ENCODE results near the gene TMX2. TPM values are rescaled to one million over a fixed set of nuclear protein-coding genes. Genes with fewer than 3 reads are reported as not detected.

Gene TMX2
- total and polyA plus RNA-seq, 4 experiments from 2014 or later: 63.6 to 88.5 (median 72.5) TPM

- Mint-ChIP-seq H3K4me3 (no peak overlapping the region), H3K27ac (peak overlapping the region in 2 of 7 donors; percentile 37 to 53), H3K36me3 (peaks cover 0 to 5% of the 10 kb centered on the region in 2 donors), H3K9me3 (peaks cover 0 to 1% (median 0%) of the 10 kb centered on the region in 8 donors), H3K27me3 (no peaks in the 10 kb centered on the region), H3K4me1 (peaks cover 0 to 14% (median 4%) of the 10 kb centered on the region in 4 donors)
- H3K36me3 ChIP-seq (ENCODE audit: insufficient read depth, low read length): no peaks in the 10 kb centered on the region
- no peaks in the 10 kb centered on the region for H3K27me3 ChIP-seq (ENCODE audit: insufficient read depth, low read length)
- intact Hi-C loops (cut with micrococcal nuclease): no loop called here
- DNase-seq: no peak
- no peaks in the 10 kb centered on the region for H3K4me1 ChIP-seq (ENCODE audit: insufficient read depth, low read length)
- ChIA-PET POLR2A (ENCODE audit: partially characterized antibody) (no interaction called here), CTCF (ENCODE audit: partially characterized antibody) (interaction anchor here (0.7 kb wide), 1 partner anchor 173 kb away, joined by 4 read pairs; no protein-coding TSS in a partner anchor)
- no peak overlapping the region for H3K4me3 ChIP-seq (ENCODE audit: low read length in 2 of 2)
- H3K27ac ChIP-seq (ENCODE audit: low read depth, low read length): no peak overlapping the region
- H3K9me3 ChIP-seq (ENCODE audit: control insufficient read depth in 1 of 2, low read length in 2 of 2): no peaks in the 10 kb centered on the region
Measured at GRCh38 chr11:57772562-57772961, 60.2 kb downstream of the TMX2 start.

- ChIA-PET POLR2A (ENCODE audit: partially characterized antibody) (no interaction called here), CTCF (ENCODE audit: partially characterized antibody) (interaction anchor here (0.7 kb wide), 1 partner anchor 173 kb away, joined by 4 read pairs; no protein-coding TSS in a partner anchor)
- H3K9me3 Mint-ChIP-seq: peaks cover 0 to 1% (median 0%) of the 10 kb centered on the region in 8 donors
- intact Hi-C loops (cut with micrococcal nuclease): no loop called here
- H3K4me1 Mint-ChIP-seq: peaks cover 0 to 14% (median 4%) of the 10 kb centered on the region in 4 donors
- H3K27me3 Mint-ChIP-seq: no peaks in the 10 kb centered on the region
- H3K4me3 Mint-ChIP-seq: no peak overlapping the region
- no peaks in the 10 kb centered on the region for H3K27me3 ChIP-seq (ENCODE audit: insufficient read depth, low read length)
- no peak overlapping the region for H3K27ac ChIP-seq (ENCODE audit: low read depth, low read length)
- H3K36me3 ChIP-seq (ENCODE audit: insufficient read depth, low read length): no peaks in the 10 kb centered on the region
- no peak overlapping the region for H3K27ac Mint-ChIP-seq
- H3K9me3 ChIP-seq (ENCODE audit: control insufficient read depth in 1 of 2, low read length in 2 of 2): no peaks in the 10 kb centered on the region
- no peak overlapping the region for H3K4me3 ChIP-seq (ENCODE audit: low read length in 2 of 2)
- no peak for DNase-seq
- no peaks in the 10 kb centered on the region for H3K4me1 ChIP-seq (ENCODE audit: insufficient read depth, low read length)
- H3K36me3 Mint-ChIP-seq: peaks cover 0 to 5% of the 10 kb centered on the region in 2 donors
Measured at GRCh38 chr11:57773026-57773598, 60.7 kb downstream of the TMX2 start.

GRCh38 chr11:57775491-57775890, 63.1 kb downstream of the TMX2 start:
- H3K27ac Mint-ChIP-seq: no peak overlapping the region

GRCh38 chr11:57776031-57776521, 63.7 kb downstream of the TMX2 start:
- H3K27me3 Mint-ChIP-seq: no peaks in the 10 kb centered on the region
- H3K27ac ChIP-seq (ENCODE audit: low read depth, low read length): no peak overlapping the region
- H3K27me3 ChIP-seq (ENCODE audit: insufficient read depth, low read length): no peaks in the 10 kb centered on the region
- no peak overlapping the region for H3K4me3 ChIP-seq (ENCODE audit: low read length in 2 of 2)
- no peaks in the 10 kb centered on the region for H3K4me1 ChIP-seq (ENCODE audit: insufficient read depth, low read length)
- H3K4me1 Mint-ChIP-seq: peaks cover 0 to 14% (median 4%) of the 10 kb centered on the region in 4 donors
- DNase-seq: no peak
- ChIA-PET CTCF (ENCODE audit: partially characterized antibody) (interaction anchor here (0.9 to 1.8 kb wide), 2 partner anchors 25 to 282 kb away, joined by 4 to 8 read pairs; no protein-coding TSS in a partner anchor), POLR2A (ENCODE audit: partially characterized antibody) (no interaction called here)
- intact Hi-C loops (cut with micrococcal nuclease): no loop called here
- no peaks in the 10 kb centered on the region for H3K9me3 ChIP-seq (ENCODE audit: control insufficient read depth in 1 of 2, low read length in 2 of 2)
- peaks cover 0 to 1% (median 0%) of the 10 kb centered on the region in 8 donors for H3K9me3 Mint-ChIP-seq
- no peak overlapping the region for H3K27ac Mint-ChIP-seq
- H3K4me3 Mint-ChIP-seq: no peak overlapping the region
- H3K36me3 ChIP-seq (ENCODE audit: insufficient read depth, low read length): no peaks in the 10 kb centered on the region
- peaks cover 0 to 5% of the 10 kb centered on the region in 2 donors for H3K36me3 Mint-ChIP-seq

More at GRCh38 chr11:57775491-57775890, 63.1 kb downstream of the TMX2 start:
- Histone ChIP-seq H3K4me1 (ENCODE audit: insufficient read depth, low read length) (no peaks in the 10 kb centered on the region), H3K36me3 (ENCODE audit: insufficient read depth, low read length) (no peaks in the 10 kb centered on the region), H3K4me3 (ENCODE audit: low read length in 2 of 2) (no peak overlapping the region), H3K9me3 (ENCODE audit: control insufficient read depth in 1 of 2, low read length in 2 of 2) (no peaks in the 10 kb centered on the region), H3K27me3 (ENCODE audit: insufficient read depth, low read length) (no peaks in the 10 kb centered on the region), H3K27ac (ENCODE audit: low read depth, low read length) (no peak overlapping the region)
- Mint-ChIP-seq H3K4me1 (peaks cover 0 to 14% (median 4%) of the 10 kb centered on the region in 4 donors), H3K4me3 (no peak overlapping the region), H3K27me3 (no peaks in the 10 kb centered on the region), H3K9me3 (peaks cover 0 to 1% (median 0%) of the 10 kb centered on the region in 8 donors), H3K36me3 (peaks cover 0 to 5% of the 10 kb centered on the region in 2 donors)
- ChIA-PET POLR2A (ENCODE audit: partially characterized antibody) (no interaction called here), CTCF (ENCODE audit: partially characterized antibody) (interaction anchor here (1.3 to 1.8 kb wide), 2 partner anchors 10 to 25 kb away, joined by 4 to 8 read pairs; no protein-coding TSS in a partner anchor)
- no peak for DNase-seq
- intact Hi-C loops (cut with micrococcal nuclease): no loop called here

- POLR2A ChIA-PET (ENCODE audit: partially characterized antibody): no interaction called here
Measured at GRCh38 chr11:57776577-57777210, 64.3 kb downstream of the TMX2 start.

GRCh38 chr11:57777969-57778317, 65.5 kb downstream of the TMX2 start:
- Mint-ChIP-seq H3K27me3 (no peaks in the 10 kb centered on the region), H3K36me3 (peaks cover 0 to 5% of the 10 kb centered on the region in 2 donors), H3K9me3 (no peaks in the 10 kb centered on the region), H3K27ac (no peak overlapping the region), H3K4me1 (peaks cover 0 to 14% (median 4%) of the 10 kb centered on the region in 4 donors), H3K4me3 (no peak overlapping the region)
- ChIA-PET POLR2A (ENCODE audit: partially characterized antibody) (interaction anchor here (0.8 kb wide), 1 partner anchor 22 kb away, joined by 3 read pairs; no protein-coding TSS in a partner anchor), CTCF (ENCODE audit: partially characterized antibody) (no interaction called here)
- no peaks in the 10 kb centered on the region for H3K9me3 ChIP-seq (ENCODE audit: control insufficient read depth in 1 of 2, low read length in 2 of 2)
- intact Hi-C loops (cut with micrococcal nuclease): no loop called here
- H3K27ac ChIP-seq (ENCODE audit: low read depth, low read length): no peak overlapping the region
- H3K4me1 ChIP-seq (ENCODE audit: insufficient read depth, low read length): no peaks in the 10 kb centered on the region
- no peak overlapping the region for H3K4me3 ChIP-seq (ENCODE audit: low read length in 2 of 2)
- no peaks in the 10 kb centered on the region for H3K36me3 ChIP-seq (ENCODE audit: insufficient read depth, low read length)
- no peaks in the 10 kb centered on the region for H3K27me3 ChIP-seq (ENCODE audit: insufficient read depth, low read length)
- DNase-seq: no peak

More at GRCh38 chr11:57776577-57777210, 64.3 kb downstream of the TMX2 start:
- Histone ChIP-seq H3K27ac (ENCODE audit: low read depth, low read length) (no peak overlapping the region), H3K27me3 (ENCODE audit: insufficient read depth, low read length) (no peaks in the 10 kb centered on the region), H3K36me3 (ENCODE audit: insufficient read depth, low read length) (no peaks in the 10 kb centered on the region), H3K4me3 (ENCODE audit: low read length in 2 of 2) (no peak overlapping the region), H3K4me1 (ENCODE audit: insufficient read depth, low read length) (no peaks in the 10 kb centered on the region), H3K9me3 (ENCODE audit: control insufficient read depth in 1 of 2, low read length in 2 of 2) (no peaks in the 10 kb centered on the region)
- Mint-ChIP-seq H3K4me1 (peaks cover 0 to 14% (median 4%) of the 10 kb centered on the region in 4 donors), H3K4me3 (no peak overlapping the region), H3K27me3 (no peaks in the 10 kb centered on the region), H3K27ac (no peak overlapping the region), H3K9me3 (no peaks in the 10 kb centered on the region), H3K36me3 (peaks cover 0 to 5% of the 10 kb centered on the region in 2 donors)
- no peak for DNase-seq
- CTCF ChIA-PET (ENCODE audit: partially characterized antibody): interaction anchor here (0.9 to 1.2 kb wide), 2 partner anchors 24 to 283 kb away, joined by 3 to 4 read pairs; no protein-coding TSS in a partner anchor
- intact Hi-C loops (cut with micrococcal nuclease): no loop called here

- intact Hi-C loops (cut with micrococcal nuclease): no loop called here
- H3K4me3 ChIP-seq (ENCODE audit: low read length in 2 of 2): no peak overlapping the region
- H3K27me3 ChIP-seq (ENCODE audit: insufficient read depth, low read length): no peaks in the 10 kb centered on the region
- no peak overlapping the region for H3K27ac ChIP-seq (ENCODE audit: low read depth, low read length)
- Mint-ChIP-seq H3K4me3 (no peak overlapping the region), H3K27ac (peak overlapping the region in 1 of 7 donors; percentile 19), H3K36me3 (peaks cover 0 to 5% of the 10 kb centered on the region in 2 donors), H3K9me3 (no peaks in the 10 kb centered on the region), H3K27me3 (no peaks in the 10 kb centered on the region), H3K4me1 (peaks cover 0 to 14% (median 4%) of the 10 kb centered on the region in 4 donors)
- ChIA-PET POLR2A (ENCODE audit: partially characterized antibody) (interaction anchor here (0.8 to 1.2 kb wide), 2 partner anchors 22 to 37 kb away, joined by 3 read pairs; partner anchors contain the start of gene SELENOH), CTCF (ENCODE audit: partially characterized antibody) (no interaction called here)
- no peaks in the 10 kb centered on the region for H3K36me3 ChIP-seq (ENCODE audit: insufficient read depth, low read length)
- no peaks in the 10 kb centered on the region for H3K9me3 ChIP-seq (ENCODE audit: control insufficient read depth in 1 of 2, low read length in 2 of 2)
- DNase-seq: no peak
- no peaks in the 10 kb centered on the region for H3K4me1 ChIP-seq (ENCODE audit: insufficient read depth, low read length)
Measured at GRCh38 chr11:57778318-57779037, 66.1 kb downstream of the TMX2 start.

All from CD4-positive, alpha-beta memory T cell (primary cell).